GM18498 (cell line): ENCODE measurements around the gene ZNF692.

Experiments
- ATAC-seq: cut with Tn5 transposase; IDR thresholded peaks from one replicate; pipeline ENCODE4 v1.9.1; 2021; ENCODE audit warnings: mild to moderate bottlenecking, moderate library complexity; ENCODE audit not compliant: unreplicated experiment

ZNF692 gene

GRCh38 chr1:248825909-248826760, 32.8 kb downstream of the ZNF692 start, which contains the start of gene SH3BP5L:
Gene SH3BP5L, minus strand, starts transcription at chr1:248825915. Its CDS starts 980 bp downstream, at chr1:248824935.
- peak; percentile 93 for ATAC-seq

- ATAC-seq, result peak; percentile 3
Measured at GRCh38 chr1:248825573-248825908, 33.3 kb downstream of the ZNF692 start.

- ATAC-seq, result no peak
Measured at GRCh38 chr1:248825136-248825535, 33.7 kb downstream of the ZNF692 start.

- no peak for ATAC-seq
Measured at GRCh38 chr1:248824701-248825100, 34.2 kb downstream of the ZNF692 start.

DNA sequence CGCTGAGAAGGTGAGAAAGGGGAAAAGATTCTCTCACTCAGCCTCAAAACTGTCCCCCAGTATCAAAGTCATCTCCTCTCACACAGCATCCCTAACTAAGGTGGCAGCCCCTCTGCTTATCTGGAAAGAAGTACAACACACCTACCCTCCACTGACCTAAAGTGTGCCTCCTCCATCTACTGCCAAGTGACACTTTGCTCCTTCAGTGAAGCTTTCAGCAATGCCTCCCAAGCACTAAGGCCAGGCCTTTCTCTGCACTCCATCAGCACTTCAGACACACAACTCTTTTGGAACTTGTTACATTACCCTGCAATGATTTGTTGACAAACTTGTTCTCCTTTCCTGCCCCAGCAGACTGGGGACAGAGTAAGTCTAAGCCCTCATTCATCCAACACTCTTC, 34.6 kb downstream of the ZNF692 start:
- no peak for ATAC-seq

- ATAC-seq, result no peak
Measured at GRCh38 chr1:248823517-248824001, 35.3 kb downstream of the ZNF692 start.

DNA sequence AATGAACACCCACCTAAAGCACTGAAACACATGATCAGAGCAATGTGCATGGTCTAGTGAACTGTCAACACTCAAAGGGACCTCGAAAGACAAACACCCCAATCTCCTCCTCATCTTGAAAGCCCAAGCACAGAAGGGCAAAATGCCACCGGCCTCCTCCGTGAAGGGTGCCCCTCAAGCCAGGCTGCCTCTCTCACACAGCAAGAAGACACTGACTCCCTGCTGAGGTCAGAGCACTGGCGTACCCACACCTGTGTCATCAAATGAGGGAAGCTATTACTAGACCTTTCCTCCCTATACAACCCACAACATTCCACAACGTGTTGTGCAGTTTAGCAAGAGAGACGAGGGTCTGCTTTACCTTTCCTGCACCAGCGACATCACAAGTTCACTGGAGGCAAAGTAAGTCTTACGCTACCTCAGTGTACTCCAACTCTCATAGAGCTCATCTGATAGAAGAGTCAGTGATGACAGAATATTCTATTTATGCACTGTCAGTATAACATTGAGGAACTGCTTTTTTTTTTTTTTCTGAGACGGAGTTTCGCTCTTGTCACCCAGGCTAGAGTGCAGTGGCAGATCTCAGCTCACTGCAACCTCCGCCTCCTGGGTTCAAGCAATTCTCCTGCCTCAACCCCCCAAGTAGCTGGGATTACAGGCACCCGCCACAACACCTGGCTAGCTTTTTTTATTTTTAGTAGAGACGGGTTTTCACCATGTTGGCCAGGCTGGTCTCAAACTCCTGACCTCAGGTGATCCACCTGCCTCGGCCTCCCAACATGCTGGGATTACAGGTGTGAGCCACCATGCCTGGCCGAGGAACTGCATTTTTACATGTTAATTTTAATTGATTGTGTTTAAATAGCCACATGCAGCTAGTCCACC, 36.5 kb downstream of the ZNF692 start:
- ATAC-seq, result peak; percentile 20

GRCh38 chr1:248821641-248822040, 37.2 kb downstream of the ZNF692 start:
- ATAC-seq, result no peak

DNA sequence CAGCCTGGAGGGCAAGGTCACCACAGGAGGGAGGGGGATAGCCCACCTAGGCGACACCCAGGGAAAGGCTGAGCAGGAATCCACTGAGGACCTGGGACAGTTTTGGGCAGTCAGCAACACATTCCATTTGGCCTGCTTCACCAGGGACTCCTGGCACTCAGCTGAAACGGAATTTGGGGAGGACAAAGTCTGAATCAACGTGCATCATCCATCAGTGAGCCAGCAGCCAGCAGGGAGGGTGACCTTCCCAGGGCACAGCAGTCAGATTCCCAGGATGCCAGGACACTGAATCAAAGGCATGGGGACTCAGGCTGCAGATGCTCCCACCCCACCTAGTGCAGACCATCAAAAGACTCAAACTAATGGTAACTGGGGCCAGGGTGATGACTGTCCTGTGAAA, 37.8 kb downstream of the ZNF692 start:
- ATAC-seq, result no peak

DNA sequence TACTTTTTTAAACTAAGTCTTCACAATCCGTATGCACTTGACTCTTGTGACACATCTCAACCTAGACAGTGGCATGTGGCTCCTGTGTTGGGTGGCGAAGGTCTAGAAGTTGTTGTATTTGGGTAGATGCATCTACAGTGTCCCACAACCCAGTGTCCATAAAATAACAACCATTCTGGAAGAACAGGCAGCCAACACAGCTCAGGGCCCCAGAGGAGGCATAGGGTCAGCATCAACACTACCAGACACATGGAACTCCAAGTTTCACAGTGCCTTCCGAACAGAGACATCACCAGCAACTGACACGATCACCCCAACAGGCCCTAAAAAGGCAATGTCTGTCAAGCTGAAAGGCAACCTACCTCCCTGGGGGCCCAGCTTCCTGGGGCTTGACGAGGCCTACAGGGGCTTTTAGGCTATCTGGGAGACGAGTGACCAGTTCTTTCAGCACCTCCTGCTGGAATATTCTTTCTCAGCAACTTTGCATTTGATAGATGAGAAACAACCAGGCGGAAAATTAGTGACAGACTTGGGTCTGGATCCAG, 38.8 kb downstream of the ZNF692 start:
- ATAC-seq, result no peak

GRCh38 chr1:248818505-248819374, 40.1 kb downstream of the ZNF692 start:
- ATAC-seq, result no peak

GRCh38 chr1:248817065-248817464, 41.8 kb downstream of the ZNF692 start:
- no peak for ATAC-seq

DNA sequence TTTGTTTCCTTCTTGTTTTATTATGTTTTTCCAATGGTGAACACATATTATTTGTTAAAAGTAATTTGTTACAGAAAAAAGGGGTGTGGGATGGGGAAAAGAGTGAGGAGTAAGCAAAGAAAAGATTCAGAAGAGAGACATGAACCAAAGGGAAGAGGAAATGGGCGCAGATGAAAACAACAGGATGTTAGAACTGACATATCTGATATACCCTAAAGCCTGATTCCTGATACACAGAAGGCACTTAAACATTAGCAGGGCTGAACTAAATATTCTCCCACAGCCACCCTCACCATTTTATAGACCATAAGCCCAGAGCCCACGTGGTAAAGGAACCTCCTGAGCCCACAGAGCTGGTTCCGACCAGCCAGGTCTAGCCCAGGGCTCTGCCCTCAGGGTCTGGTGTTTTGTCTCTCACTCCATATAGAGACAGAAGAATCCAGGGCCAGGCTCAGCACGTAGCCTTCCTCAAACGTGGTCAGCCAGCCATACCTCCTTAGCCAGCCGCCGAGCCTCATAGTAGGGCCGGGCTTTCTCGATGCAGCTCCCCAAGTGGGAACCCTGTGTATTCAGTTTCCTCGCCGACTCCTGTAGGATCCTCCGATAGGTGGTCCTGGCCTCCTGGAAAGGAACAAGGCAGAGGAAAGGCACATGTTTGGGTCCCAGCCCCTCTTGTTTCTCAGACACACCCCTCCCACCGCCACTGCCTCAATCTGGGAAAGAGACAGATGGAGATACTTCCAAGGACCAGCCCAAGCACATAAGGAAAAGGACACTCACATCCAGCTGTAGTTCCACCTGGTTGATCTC, 42.6 kb downstream of the ZNF692 start:
- ATAC-seq, result no peak

GRCh38 chr1:248815407-248816034, 43.4 kb downstream of the ZNF692 start:
- ATAC-seq, result no peak

DNA sequence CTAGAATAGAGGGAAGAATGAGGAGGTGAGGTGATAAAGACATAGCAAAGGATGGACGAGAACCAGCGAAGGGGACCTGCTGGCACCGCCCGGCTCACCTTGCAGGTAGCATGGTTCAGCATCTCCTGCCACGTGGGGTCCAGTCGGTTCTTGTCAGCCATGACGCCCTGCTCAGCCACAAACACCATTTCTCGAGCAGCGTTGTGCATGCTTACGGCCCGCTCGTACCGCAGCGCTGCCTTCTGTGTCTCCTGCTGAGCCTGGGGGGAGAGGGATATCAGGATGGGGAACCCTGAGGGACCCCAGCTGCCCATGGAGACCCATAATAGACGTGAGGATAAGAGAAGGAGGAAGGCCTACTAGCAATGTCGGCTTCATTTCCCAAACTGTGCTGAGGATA, 44.5 kb downstream of the ZNF692 start:
- no peak for ATAC-seq

- no peak for ATAC-seq
Measured at GRCh38 chr1:248813546-248813945, 45.3 kb downstream of the ZNF692 start.

DNA sequence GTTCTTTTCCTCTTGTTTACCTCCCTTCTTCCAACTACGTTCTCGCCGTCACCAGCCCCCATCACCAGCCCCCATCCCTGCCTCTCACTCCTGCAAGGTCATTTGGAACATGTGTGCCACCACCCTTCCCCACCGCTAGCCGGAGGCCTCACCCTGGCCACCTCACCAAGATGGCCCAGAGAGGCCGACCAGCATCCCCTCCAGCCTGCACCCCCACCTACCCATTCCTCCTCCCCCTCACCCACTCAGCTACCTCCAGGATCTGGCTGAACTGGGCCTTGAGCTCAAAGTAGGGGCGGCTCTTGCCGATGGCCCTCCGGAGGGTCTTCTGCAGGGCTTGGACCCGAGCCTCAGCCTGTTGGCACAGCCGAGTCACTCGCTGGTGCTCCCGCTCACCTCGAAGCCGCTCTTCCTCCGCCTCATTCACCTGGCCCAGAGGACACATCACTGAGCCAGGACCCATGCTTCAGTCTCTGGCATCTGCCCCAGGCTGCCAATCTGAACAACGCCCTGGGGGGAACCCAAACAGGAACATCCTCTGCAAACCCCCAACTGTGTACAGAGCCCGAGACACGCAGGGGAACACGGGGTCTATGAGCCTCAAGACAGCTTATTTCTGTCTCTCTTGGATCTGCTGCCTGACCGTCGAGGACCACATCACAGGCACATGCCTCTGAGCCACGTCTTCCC, 46.0 kb downstream of the ZNF692 start:
- no peak for ATAC-seq
